NCI-H82 treated with DMSO at 0.1 percent for 48 hours (cell line): ENCODE measurements around the gene NECTIN1.
A peak's percentile ranks its signal among the peaks of the same experiment; 100 is the strongest.
"Not testable (repeated sequence)": the region's sequence is repeated elsewhere in the genome, so short reads cannot be mapped to it uniquely, and the experiment has no call there.

Experiments
- DNase-seq: peaks from one replicate; lab custom pipeline; 2025; ENCODE audit not compliant: unreplicated experiment; lab: John Stamatoyannopoulos, UW

Gene NECTIN1

GRCh38 chr11:119623682-119624081 lies 105.3 kb downstream of the NECTIN1 start:
- DNase-seq = no peak

DNA sequence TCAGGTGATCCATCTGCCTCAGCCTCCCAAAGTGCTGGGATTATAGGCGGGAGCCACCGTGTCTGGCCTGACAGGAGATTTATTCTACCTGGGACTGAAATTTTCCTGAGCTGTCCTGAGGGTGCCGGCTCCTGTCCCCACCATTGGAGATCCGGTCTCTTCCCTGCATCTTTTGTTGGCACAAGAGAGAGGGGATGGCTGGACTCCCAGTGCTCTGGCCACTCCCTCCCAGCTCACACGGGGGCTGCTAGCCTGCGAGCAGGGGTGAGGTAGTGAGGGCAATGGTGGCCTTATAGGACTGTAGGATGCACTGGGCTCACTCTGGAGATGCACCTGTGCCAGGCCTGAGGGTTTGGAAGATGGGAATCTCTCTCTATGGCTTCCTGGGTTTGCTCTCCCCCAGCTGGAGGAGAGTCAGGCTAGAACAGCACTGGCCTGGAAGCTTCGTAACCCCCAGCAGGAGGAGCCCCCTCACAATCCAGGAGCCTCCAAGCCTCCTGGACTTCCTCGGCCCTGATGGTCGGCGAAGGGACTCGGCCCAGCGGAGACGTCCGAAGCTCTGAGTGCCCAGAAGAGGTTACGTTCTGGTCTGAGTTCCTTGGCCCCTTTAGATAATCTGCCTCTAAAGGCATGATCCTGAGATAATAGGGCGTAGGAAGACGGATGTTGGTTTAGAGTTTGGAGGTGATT lies 106.4 kb downstream of the NECTIN1 start:
- no peak for DNase-seq

GRCh38 chr11:119619665-119620064 lies 109.3 kb downstream of the NECTIN1 start:
- no peak for DNase-seq

GRCh38 chr11:119618208-119618909 lies 110.6 kb downstream of the NECTIN1 start:
- DNase-seq = no peak

- DNase-seq = no peak
Measured at GRCh38 chr11:119617340-119617713, 111.7 kb downstream of the NECTIN1 start.

DNA sequence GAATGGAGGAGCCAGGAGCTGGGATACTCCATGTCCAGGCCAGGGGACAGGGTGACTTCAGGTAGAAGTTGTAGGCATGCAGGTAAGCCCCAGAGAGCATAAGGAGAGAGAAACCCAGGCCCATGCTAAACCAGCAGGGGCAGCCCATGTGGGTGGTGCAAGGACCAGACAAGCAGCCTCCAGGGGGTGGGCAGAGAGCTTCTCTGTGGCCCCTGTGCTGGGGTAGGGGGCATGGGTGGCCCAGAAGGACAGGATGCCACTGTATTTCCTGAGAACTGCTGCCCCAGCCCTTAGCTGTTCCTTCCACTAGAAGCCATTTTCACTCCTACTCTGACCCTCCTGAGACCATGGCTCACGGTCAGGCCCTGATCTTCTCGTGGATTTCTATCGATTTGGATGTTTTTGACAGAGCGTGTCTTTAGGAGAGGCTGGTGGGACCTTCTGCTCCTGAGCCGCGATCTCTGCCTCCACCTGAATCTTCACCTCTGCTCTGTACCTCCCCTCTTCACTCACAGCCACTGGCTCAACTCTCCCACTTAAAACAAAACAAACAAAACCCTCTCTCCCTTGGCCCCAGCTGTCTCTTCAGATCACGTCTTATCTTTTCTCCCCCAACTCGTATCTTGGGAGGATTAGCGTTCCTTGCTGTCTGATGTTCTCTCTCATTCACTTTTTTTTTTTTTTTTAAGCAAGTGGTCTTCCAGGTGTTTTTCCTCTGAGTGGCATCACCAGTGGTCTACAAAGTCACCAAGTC lies 112.2 kb downstream of the NECTIN1 start:
- peak; percentile 43 for DNase-seq

- DNase-seq = no peak
Measured at GRCh38 chr11:119615882-119616196, 113.2 kb downstream of the NECTIN1 start.

GRCh38 chr11:119615003-119615881 lies 113.8 kb downstream of the NECTIN1 start:
- DNase-seq = no peak

DNA sequence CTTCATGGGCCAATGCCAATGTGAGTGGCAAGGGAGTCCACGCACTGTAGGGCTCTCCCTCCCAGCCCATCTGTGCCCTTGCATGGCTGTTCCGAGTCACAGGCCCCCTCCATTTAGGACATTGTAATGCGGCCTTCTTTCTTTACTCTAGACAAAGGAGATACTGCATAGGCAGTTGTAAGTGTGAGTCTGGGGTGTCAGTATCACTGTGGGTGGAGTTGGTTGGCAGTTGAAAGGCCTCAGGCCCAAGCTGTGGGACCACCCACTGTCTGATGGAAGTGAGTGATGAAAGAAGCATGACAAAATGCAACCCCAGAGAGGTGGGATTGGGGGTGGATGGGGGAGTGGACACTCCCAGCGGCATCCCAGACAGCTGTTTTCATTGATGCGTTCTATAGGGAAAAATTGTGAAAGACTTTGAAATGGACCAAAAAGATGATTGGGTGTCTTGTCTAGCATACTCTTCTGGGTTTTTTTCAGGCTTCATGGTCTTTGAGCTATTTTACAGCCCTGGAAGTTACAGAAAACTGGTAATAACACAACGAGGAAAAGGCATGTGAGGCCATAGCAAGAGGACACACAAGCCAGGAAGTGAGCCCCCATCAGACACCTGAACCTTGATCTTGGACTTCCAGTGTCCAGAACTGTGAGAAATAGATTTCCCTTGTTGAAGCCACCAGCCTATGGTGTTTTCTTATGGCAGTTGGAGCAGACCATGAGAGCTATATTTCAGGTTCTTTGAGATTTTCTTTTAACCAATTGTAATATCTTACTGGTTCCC lies 114.6 kb downstream of the NECTIN1 start:
- no peak for DNase-seq

- no peak for DNase-seq
Measured at GRCh38 chr11:119612814-119613213, 116.2 kb downstream of the NECTIN1 start.

GRCh38 chr11:119610836-119611426 lies 118.1 kb downstream of the NECTIN1 start:
- no peak for DNase-seq

DNA sequence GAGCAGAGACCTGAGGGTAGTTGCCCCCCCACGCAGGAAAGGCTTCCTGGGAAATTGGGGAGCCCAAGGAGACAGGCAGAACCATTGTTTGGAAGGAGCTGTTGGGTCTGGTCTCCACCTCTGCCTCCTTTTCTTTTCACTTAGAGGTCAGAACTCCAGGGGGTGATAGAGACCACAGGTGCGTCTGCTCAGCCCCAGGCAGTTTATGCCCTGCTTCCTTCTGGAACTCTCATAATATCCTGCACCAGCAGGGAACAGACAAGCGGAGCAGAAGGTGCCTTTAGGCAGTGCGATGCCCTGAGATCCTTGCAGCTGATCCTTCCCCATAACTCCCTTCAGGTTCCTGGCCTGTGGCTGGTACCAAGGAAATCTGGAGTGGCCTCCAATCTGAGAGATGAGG lies 120.2 kb downstream of the NECTIN1 start:
- DNase-seq = no peak

DNA sequence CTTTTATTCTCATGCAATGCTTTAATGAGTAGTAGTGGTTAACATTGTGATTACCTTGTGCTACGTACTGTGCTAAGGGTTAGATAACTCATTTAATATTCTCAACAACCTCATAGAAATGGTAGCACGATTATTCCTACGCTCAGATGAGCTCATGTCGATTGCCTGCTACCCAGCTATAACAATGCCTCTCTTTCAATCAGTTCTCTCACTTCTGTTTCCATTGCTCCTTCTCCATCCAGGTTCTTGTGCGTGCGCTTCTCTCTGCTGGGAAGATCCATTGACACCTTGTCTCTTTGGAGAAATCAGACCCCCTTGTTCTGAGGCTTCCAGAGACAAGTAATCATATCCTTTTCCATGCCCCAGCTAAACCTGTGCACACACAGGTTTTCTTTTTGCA lies 120.8 kb downstream of the NECTIN1 start:
- DNase-seq = no peak

- DNase-seq = no peak
Measured at GRCh38 chr11:119607726-119608125, 121.3 kb downstream of the NECTIN1 start.

DNA sequence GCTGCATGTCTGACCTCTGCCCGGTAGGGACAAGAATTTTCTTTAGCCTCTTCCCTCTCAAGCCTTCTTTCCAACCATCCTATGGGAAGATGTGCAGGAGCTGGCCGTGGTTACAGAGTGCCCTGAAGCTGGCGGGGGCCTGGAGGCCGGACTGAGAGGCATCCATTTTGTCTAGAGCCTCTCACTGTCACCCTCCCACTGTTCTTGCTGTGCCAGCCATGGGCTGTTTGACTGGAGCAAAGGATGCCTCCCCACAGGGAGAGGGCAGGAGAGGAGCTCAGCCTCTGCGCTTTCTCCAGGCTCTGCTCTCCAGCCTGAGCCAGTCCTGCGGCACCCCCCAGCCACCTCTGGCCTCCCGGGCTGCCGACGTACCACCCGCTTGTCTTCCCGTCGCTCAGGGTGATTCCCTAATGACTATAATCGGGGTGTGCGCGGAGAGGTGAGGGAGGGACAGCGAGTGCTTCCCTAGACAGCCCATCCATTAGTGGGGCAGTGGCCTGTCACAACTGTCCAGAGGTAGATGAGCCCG lies 123.8 kb downstream of the NECTIN1 start:
- DNase-seq = no peak

GRCh38 chr11:119602745-119603373 lies 126.1 kb downstream of the NECTIN1 start:
- no peak for DNase-seq

DNA sequence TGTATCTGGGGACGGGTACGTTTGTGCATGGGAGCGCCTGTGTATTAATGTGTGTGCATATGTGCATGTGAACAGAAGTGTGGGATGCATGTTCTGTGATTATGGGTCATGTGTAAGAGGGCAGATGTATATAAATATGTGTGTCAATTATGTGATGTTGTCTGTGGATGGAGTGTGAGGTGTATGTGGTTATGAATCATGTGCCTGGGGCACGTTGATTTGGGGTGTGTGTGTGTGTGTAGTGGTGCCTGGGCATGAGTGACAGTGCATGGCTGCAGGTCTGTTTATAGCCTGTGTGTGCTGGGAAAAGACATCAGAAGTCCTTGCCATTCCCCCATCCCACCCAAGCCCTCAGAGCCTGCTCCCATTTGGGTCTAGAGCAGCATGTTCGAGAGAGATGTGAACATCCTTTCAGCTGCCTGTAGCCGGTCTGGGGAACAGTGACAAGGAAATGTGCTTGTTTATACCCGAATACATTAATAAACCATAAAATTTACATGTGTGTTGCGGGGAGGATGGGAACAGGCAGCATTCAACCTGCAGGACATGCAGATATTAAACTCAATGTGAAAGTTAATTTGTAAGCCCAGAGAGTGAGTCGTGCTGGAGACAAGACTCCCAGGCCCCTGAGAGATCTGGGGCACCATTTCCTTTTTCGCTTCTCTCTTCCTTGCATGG lies 129.0 kb downstream of the NECTIN1 start:
- no peak for DNase-seq

DNA sequence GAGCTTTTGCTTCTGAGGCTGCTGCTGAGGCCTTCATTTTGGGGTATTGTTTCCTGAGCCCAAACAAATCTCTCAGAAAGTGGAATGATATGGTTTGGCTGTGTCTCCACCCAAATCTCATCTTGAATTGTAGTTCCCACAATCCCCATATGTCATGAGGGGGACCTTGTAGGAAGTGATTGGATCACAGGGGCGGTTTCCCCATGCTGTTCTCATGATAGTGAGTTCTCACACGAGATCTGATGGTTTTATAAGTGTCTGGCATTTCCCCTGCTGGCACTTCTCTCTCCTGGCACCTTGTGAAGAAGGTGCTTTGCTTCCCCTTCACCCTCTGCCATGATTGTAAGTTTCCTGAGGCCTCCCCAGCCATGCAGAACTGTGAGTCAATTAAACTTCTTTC lies 133.1 kb downstream of the NECTIN1 start:
- not testable (repeated sequence) for DNase-seq
